CD8-positive, alpha-beta memory T cell (primary cell): ENCODE results near the gene CD96. TPM values are rescaled to one million over a fixed set of nuclear protein-coding genes. Genes with fewer than 3 reads are reported as not detected.

Source experiments
- CTCF ChIA-PET: fragments of 350-600 bp; sonication (Branson Sonifier 250); formaldehyde crosslinking; loops from one replicate; lab custom pipeline; 2021; ENCODE audit warnings: antibody characterized with exemption; lab: Charles Lee
- POLR2A ChIA-PET: fragments of 350-600 bp; sonication (Branson Sonifier 250); formaldehyde crosslinking; loops from one replicate; lab custom pipeline; 2021; ENCODE audit warnings: antibody characterized with exemption; lab: Charles Lee
- DNase-seq, 5 donors: peaks; one replicate each; pipeline versions ENCODE4 v3.0.0 to v3.0.0-alpha.2; 2020 to 2022; ENCODE audit warnings: mixed read lengths in 1 of 5
- H3K27ac ChIP-seq: one replicate; pipeline ENCODE4 v1.7.0; 2013; ENCODE audit warnings: low read depth, mild to moderate bottlenecking, low read length, moderate library complexity
- H3K27me3 ChIP-seq: 2 replicates; pipeline ENCODE4 v1.7.0; 2013; ENCODE audit warnings: low read length, mild to moderate bottlenecking; ENCODE audit not compliant: insufficient read depth, poor library complexity, severe bottlenecking
- H3K36me3 ChIP-seq: 2 replicates; pipeline ENCODE4 v1.7.0; 2013; ENCODE audit warnings: mild to moderate bottlenecking, low read length, moderate library complexity; ENCODE audit not compliant: insufficient read depth
- H3K4me1 ChIP-seq: 2 replicates; pipeline ENCODE4 v1.7.0; 2013; ENCODE audit warnings: mild to moderate bottlenecking, low read length, moderate library complexity; ENCODE audit not compliant: insufficient read depth
- H3K4me3 ChIP-seq: 2 replicates; pipeline ENCODE4 v1.7.0; 2013; ENCODE audit warnings: mild to moderate bottlenecking, low read length
- H3K9me3 ChIP-seq: 2 replicates; pipeline ENCODE4 v1.7.0; 2013; ENCODE audit warnings: mild to moderate bottlenecking, low read length
- H3K27ac Mint-ChIP-seq, 8 donors: one replicate each; pipeline ENCODE4 v1.8.0; 2020 to 2021; ENCODE audit warnings: mixed read lengths in 8 of 8, mild to moderate bottlenecking in 6 of 8, inconsistent platforms in 3 of 8, moderate library complexity in 3 of 8
- H3K27me3 Mint-ChIP-seq, 2 donors: one replicate each; pipeline ENCODE4 v1.8.0; 2020 to 2021; ENCODE audit warnings: mixed read lengths in 2 of 2, mild to moderate bottlenecking in 1 of 2, moderate library complexity in 1 of 2
- H3K36me3 Mint-ChIP-seq, 3 donors: one replicate each; pipeline ENCODE4 v1.8.0; 2020 to 2021; ENCODE audit warnings: mixed read lengths in 3 of 3, inconsistent platforms in 1 of 3, mild to moderate bottlenecking in 1 of 3
- H3K4me1 Mint-ChIP-seq, 3 donors: one replicate each; pipeline ENCODE4 v1.8.0; 2020 to 2021; ENCODE audit warnings: mixed read lengths in 3 of 3, inconsistent platforms in 1 of 3, mild to moderate bottlenecking in 1 of 3
- H3K4me3 Mint-ChIP-seq, 7 donors: one replicate each; pipeline ENCODE4 v1.8.0; 2020 to 2021; ENCODE audit warnings: mixed read lengths in 7 of 7, mild to moderate bottlenecking in 6 of 7, moderate library complexity in 4 of 7, inconsistent platforms in 2 of 7
- H3K9me3 Mint-ChIP-seq, 5 donors: one replicate each; pipeline ENCODE4 v1.8.0; 2020 to 2022; ENCODE audit warnings: mixed read lengths in 5 of 5, mild to moderate bottlenecking in 3 of 5, moderate library complexity in 2 of 5, inconsistent platforms in 1 of 5
- polyA plus RNA-seq: library from polyadenylated mRNA; unstranded; fragments of 300-500 nt; fragmentation: Illumina TruSeq; gene quantifications from one replicate; pipeline ENCODE4 v1.2.3, GENCODE V29; 2021
- total RNA-seq, 2 experiments: library from RNA; stranded (reverse); gene quantifications; one replicate each; pipeline ENCODE4 v1.2.3, GENCODE V29; 2021

The CD96 gene
- total and polyA plus RNA-seq, 3 experiments from 2014 or later = 69.1 to 262 (median 80.9) TPM

- Histone ChIP-seq H3K27me3 (no peaks in the 10 kb centered on the region), H3K9me3 (no peaks in the 10 kb centered on the region), H3K27ac (no peak overlapping the region), H3K4me1 (peaks cover 19% of the 10 kb centered on the region), H3K36me3 (peaks cover 8% of the 10 kb centered on the region), H3K4me3 (no peak overlapping the region)
- H3K4me1 Mint-ChIP-seq = peaks cover 54 to 77% (median 76%) of the 10 kb centered on the region in 3 donors
- H3K27ac Mint-ChIP-seq = peak overlapping the region; percentile 34 to 93 (median 65)
- CTCF ChIA-PET = interaction anchor here (2.8 kb wide), 1 partner anchor 12 kb away, joined by 8 read pairs; no protein-coding TSS in a partner anchor
- no peaks in the 10 kb centered on the region for H3K27me3 Mint-ChIP-seq
- no peak for DNase-seq
- peaks cover 12 to 88% (median 46%) of the 10 kb centered on the region in 3 donors for H3K36me3 Mint-ChIP-seq
- POLR2A ChIA-PET = no interaction called here
- no peaks in the 10 kb centered on the region for H3K9me3 Mint-ChIP-seq
- H3K4me3 Mint-ChIP-seq = no peak overlapping the region
Observed at GRCh38 chr3:111604119-111604518, 62.1 kb downstream of the CD96 start.

- ChIA-PET POLR2A (no interaction called here), CTCF (interaction anchor here (2.8 kb wide), 1 partner anchor 11 kb away, joined by 8 read pairs; no protein-coding TSS in a partner anchor)
- H3K9me3 ChIP-seq = no peaks in the 10 kb centered on the region
- no peak overlapping the region for H3K4me3 ChIP-seq
- H3K27ac ChIP-seq = no peak overlapping the region
- H3K4me1 ChIP-seq = peaks cover 28% of the 10 kb centered on the region
- DNase-seq = no peak
- peaks cover 8% of the 10 kb centered on the region for H3K36me3 ChIP-seq
- H3K9me3 Mint-ChIP-seq = no peaks in the 10 kb centered on the region
- no peaks in the 10 kb centered on the region for H3K27me3 ChIP-seq
- H3K36me3 Mint-ChIP-seq = peaks cover 12 to 86% (median 41%) of the 10 kb centered on the region in 3 donors
- H3K4me3 Mint-ChIP-seq = no peak overlapping the region
- H3K4me1 Mint-ChIP-seq = peaks cover 63 to 82% (median 82%) of the 10 kb centered on the region in 3 donors
- H3K27ac Mint-ChIP-seq = peak overlapping the region in 7 of 8 donors; percentile 45 to 91 (median 69)
- no peaks in the 10 kb centered on the region for H3K27me3 Mint-ChIP-seq
Observed at GRCh38 chr3:111605018-111605417, 63.0 kb downstream of the CD96 start.

- Mint-ChIP-seq H3K27me3 (no peaks in the 10 kb centered on the region), H3K27ac (peak overlapping the region in 6 of 8 donors; percentile 18 to 91 (median 72)), H3K4me3 (no peak overlapping the region), H3K36me3 (peaks cover 10 to 86% (median 40%) of the 10 kb centered on the region in 3 donors), H3K4me1 (peaks cover 68 to 85% (median 85%) of the 10 kb centered on the region in 3 donors), H3K9me3 (no peaks in the 10 kb centered on the region)
- CTCF ChIA-PET = interaction anchor here (2.8 kb wide), 1 partner anchor 10 kb away, joined by 8 read pairs; no protein-coding TSS in a partner anchor
- Histone ChIP-seq H3K9me3 (no peaks in the 10 kb centered on the region), H3K27ac (no peak overlapping the region), H3K36me3 (peaks cover 5% of the 10 kb centered on the region), H3K27me3 (no peaks in the 10 kb centered on the region), H3K4me3 (no peak overlapping the region), H3K4me1 (peaks cover 32% of the 10 kb centered on the region)
- POLR2A ChIA-PET = no interaction called here
- DNase-seq = no peak
Observed at GRCh38 chr3:111605493-111605892, 63.5 kb downstream of the CD96 start.

- no peaks in the 10 kb centered on the region for H3K9me3 ChIP-seq
- CTCF ChIA-PET = interaction anchor here (2.7 kb wide), 1 partner anchor 9 kb away, joined by 11 read pairs; no protein-coding TSS in a partner anchor
- DNase-seq = no peak
- POLR2A ChIA-PET = no interaction called here
- Mint-ChIP-seq H3K4me1 (peaks cover 82 to 99% (median 97%) of the 10 kb centered on the region in 3 donors), H3K4me3 (no peak overlapping the region), H3K27me3 (no peaks in the 10 kb centered on the region), H3K36me3 (peaks cover 14 to 86% (median 44%) of the 10 kb centered on the region in 3 donors), H3K27ac (peak overlapping the region; percentile 68 to 97 (median 93)), H3K9me3 (no peaks in the 10 kb centered on the region)
- H3K27me3 ChIP-seq = no peaks in the 10 kb centered on the region
- no peak overlapping the region for H3K27ac ChIP-seq
- no peak overlapping the region for H3K4me3 ChIP-seq
- H3K4me1 ChIP-seq = peaks cover 43% of the 10 kb centered on the region
- H3K36me3 ChIP-seq = peaks cover 5% of the 10 kb centered on the region
Observed at GRCh38 chr3:111607240-111607920, 65.4 kb downstream of the CD96 start.

- Mint-ChIP-seq H3K4me1 (peaks cover 85 to 100% (median 99%) of the 10 kb centered on the region in 3 donors), H3K27ac (peak overlapping the region; percentile 55 to 97 (median 93)), H3K9me3 (no peaks in the 10 kb centered on the region), H3K27me3 (no peaks in the 10 kb centered on the region), H3K36me3 (peaks cover 23 to 88% (median 47%) of the 10 kb centered on the region in 3 donors), H3K4me3 (peak overlapping the region in 2 of 7 donors; percentile 24 to 28)
- POLR2A ChIA-PET = no interaction called here
- no peak overlapping the region for H3K27ac ChIP-seq
- H3K4me3 ChIP-seq = no peak overlapping the region
- DNase-seq = peak in 1 of 5 donors; percentile 31
- peaks cover 15% of the 10 kb centered on the region for H3K36me3 ChIP-seq
- no peaks in the 10 kb centered on the region for H3K9me3 ChIP-seq
- CTCF ChIA-PET = interaction anchor here (2.7 kb wide), 1 partner anchor 8 kb away, joined by 11 read pairs; no protein-coding TSS in a partner anchor
- no peaks in the 10 kb centered on the region for H3K27me3 ChIP-seq
- peaks cover 43% of the 10 kb centered on the region for H3K4me1 ChIP-seq
Observed at GRCh38 chr3:111608383-111608782, 66.4 kb downstream of the CD96 start.

- H3K9me3 Mint-ChIP-seq = no peaks in the 10 kb centered on the region
- ChIA-PET POLR2A (interaction anchor here (0.5 to 1.6 kb wide), 3 partner anchors 13 to 64 kb away, joined by 3 to 8 read pairs (median 5); no protein-coding TSS in a partner anchor), CTCF (interaction anchor here (0.8 to 1.2 kb wide), 4 partner anchors 9 to 70 kb away, joined by 3 to 4 read pairs (median 3); no protein-coding TSS in a partner anchor)
- H3K36me3 Mint-ChIP-seq = peaks cover 24 to 87% (median 48%) of the 10 kb centered on the region in 3 donors
- DNase-seq = peak in 1 of 5 donors; percentile 2
- Histone ChIP-seq H3K9me3 (no peaks in the 10 kb centered on the region), H3K27me3 (no peaks in the 10 kb centered on the region), H3K4me1 (peaks cover 43% of the 10 kb centered on the region), H3K36me3 (peaks cover 13% of the 10 kb centered on the region), H3K27ac (peak overlapping the region; percentile 10), H3K4me3 (no peak overlapping the region)
- peak overlapping the region in 5 of 7 donors; percentile 3 to 70 (median 63) for H3K4me3 Mint-ChIP-seq
- H3K27me3 Mint-ChIP-seq = no peaks in the 10 kb centered on the region
- H3K4me1 Mint-ChIP-seq = peaks cover 79 to 96% (median 95%) of the 10 kb centered on the region in 3 donors
- peak overlapping the region; percentile 92 to 98 (median 96) for H3K27ac Mint-ChIP-seq
Observed at GRCh38 chr3:111609700-111610099, 67.7 kb downstream of the CD96 start.

GRCh38 chr3:111610189-111610588, 68.2 kb downstream of the CD96 start:
- Histone ChIP-seq H3K27ac (peak overlapping the region; percentile 55), H3K36me3 (peaks cover 9% of the 10 kb centered on the region), H3K9me3 (no peaks in the 10 kb centered on the region), H3K4me3 (peak overlapping the region; percentile 47), H3K27me3 (no peaks in the 10 kb centered on the region), H3K4me1 (peaks cover 43% of the 10 kb centered on the region)
- H3K27me3 Mint-ChIP-seq = no peaks in the 10 kb centered on the region
- CTCF ChIA-PET = interaction anchor here (0.8 to 1.2 kb wide), 4 partner anchors 9 to 70 kb away, joined by 3 to 4 read pairs (median 3); no protein-coding TSS in a partner anchor
- peak overlapping the region; percentile 16 to 78 (median 70) for H3K4me3 Mint-ChIP-seq
- POLR2A ChIA-PET = interaction anchor here (0.5 to 1.6 kb wide), 4 partner anchors 13 to 65 kb away, joined by 3 to 8 read pairs (median 4); no protein-coding TSS in a partner anchor
- peak in 4 of 5 donors; percentile 37 to 86 (median 76) for DNase-seq
- H3K27ac Mint-ChIP-seq = peak overlapping the region; percentile 92 to 98 (median 96)
- H3K4me1 Mint-ChIP-seq = peaks cover 80 to 96% (median 95%) of the 10 kb centered on the region in 3 donors
- H3K36me3 Mint-ChIP-seq = peaks cover 24 to 87% (median 50%) of the 10 kb centered on the region in 3 donors
- H3K9me3 Mint-ChIP-seq = no peaks in the 10 kb centered on the region
